ENCODE data around the gene TOP2A. TPM values are rescaled to one million over a fixed set of nuclear protein-coding genes. Genes with fewer than 3 reads are reported as not detected.

The TOP2A gene
- total RNA-seq, 1 donor from 2014 or later, result 32.4 TPM

DNA sequence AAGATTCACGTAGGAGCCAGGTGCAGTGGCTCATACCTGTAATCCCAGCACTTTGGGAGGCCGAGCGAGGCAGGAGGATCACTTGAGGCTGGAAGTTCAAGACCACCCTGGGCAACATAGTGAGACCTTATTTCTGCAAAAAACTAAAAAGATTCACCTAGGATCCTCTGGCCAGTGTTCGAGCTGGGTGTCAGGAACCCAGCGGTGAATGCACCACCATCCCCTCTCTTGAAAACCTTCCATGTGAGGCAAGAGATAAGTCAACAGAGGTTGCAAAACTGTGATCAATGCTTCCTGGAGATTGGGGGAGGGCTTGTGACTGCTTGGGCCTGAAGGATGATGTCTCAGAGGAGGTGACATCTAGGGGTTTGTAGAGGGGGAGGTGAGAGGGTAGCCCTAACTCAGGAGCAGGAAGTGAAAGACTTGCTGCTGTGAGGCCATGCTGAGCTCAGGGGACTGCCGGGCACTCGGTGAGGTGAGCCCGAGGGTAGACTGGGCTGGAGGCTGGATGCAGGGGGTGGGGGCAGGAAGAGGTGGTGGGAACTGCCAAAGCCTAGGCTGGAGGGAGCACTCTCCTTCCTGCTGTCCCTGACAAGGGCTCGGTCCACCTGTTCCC lies 64.8 kb downstream of the TOP2A start:
- peak overlapping the region; percentile 24 for H3K27ac Mint-ChIP-seq (ENCODE audit: unreplicated experiment)
- DNase-seq, result no peak
- peaks cover 39% of the 10 kb centered on the region for H3K4me1 Mint-ChIP-seq (ENCODE audit: low read depth, unreplicated experiment)
- peaks cover 20% of the 10 kb centered on the region for H3K27me3 Mint-ChIP-seq (ENCODE audit: unreplicated experiment)
- peaks cover 13% of the 10 kb centered on the region for H3K9me3 Mint-ChIP-seq (ENCODE audit: unreplicated experiment)
- H3K4me3 Mint-ChIP-seq (ENCODE audit: unreplicated experiment), result peak overlapping the region; percentile 70
- TF ChIP-seq, protein P1, sequence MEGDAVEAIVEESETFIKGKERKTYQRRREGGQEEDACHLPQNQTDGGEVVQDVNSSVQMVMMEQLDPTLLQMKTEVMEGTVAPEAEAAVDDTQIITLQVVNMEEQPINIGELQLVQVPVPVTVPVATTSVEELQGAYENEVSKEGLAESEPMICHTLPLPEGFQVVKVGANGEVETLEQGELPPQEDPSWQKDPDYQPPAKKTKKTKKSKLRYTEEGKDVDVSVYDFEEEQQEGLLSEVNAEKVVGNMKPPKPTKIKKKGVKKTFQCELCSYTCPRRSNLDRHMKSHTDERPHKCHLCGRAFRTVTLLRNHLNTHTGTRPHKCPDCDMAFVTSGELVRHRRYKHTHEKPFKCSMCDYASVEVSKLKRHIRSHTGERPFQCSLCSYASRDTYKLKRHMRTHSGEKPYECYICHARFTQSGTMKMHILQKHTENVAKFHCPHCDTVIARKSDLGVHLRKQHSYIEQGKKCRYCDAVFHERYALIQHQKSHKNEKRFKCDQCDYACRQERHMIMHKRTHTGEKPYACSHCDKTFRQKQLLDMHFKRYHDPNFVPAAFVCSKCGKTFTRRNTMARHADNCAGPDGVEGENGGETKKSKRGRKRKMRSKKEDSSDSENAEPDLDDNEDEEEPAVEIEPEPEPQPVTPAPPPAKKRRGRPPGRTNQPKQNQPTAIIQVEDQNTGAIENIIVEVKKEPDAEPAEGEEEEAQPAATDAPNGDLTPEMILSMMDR (IDR thresholded peaks at IDR 0.05; ENCODE audit: partially characterized antibody, unreplicated experiment), result no peak
- H3K36me3 Mint-ChIP-seq (ENCODE audit: unreplicated experiment), result peaks cover 3% of the 10 kb centered on the region

GRCh38 chr17:40352237-40352778 lies 65.4 kb downstream of the TOP2A start:
- no peak for DNase-seq
- H3K4me1 Mint-ChIP-seq (ENCODE audit: low read depth, unreplicated experiment), result peaks cover 39% of the 10 kb centered on the region
- H3K36me3 Mint-ChIP-seq (ENCODE audit: unreplicated experiment), result peaks cover 3% of the 10 kb centered on the region
- peaks cover 13% of the 10 kb centered on the region for H3K9me3 Mint-ChIP-seq (ENCODE audit: unreplicated experiment)
- H3K4me3 Mint-ChIP-seq (ENCODE audit: unreplicated experiment), result peak overlapping the region; percentile 70
- H3K27ac Mint-ChIP-seq (ENCODE audit: unreplicated experiment), result peak overlapping the region; percentile 24
- TF ChIP-seq, protein P1 (IDR thresholded peaks at IDR 0.05; ENCODE audit: partially characterized antibody, unreplicated experiment), result no peak
- H3K27me3 Mint-ChIP-seq (ENCODE audit: unreplicated experiment), result peaks cover 20% of the 10 kb centered on the region

- H3K9me3 Mint-ChIP-seq (ENCODE audit: unreplicated experiment), result peaks cover 15% of the 10 kb centered on the region
- DNase-seq, result peak; percentile 53
- H3K4me3 Mint-ChIP-seq (ENCODE audit: unreplicated experiment), result peak overlapping the region; percentile 72
- H3K36me3 Mint-ChIP-seq (ENCODE audit: unreplicated experiment), result peaks cover 3% of the 10 kb centered on the region
- peaks cover 21% of the 10 kb centered on the region for H3K27me3 Mint-ChIP-seq (ENCODE audit: unreplicated experiment)
- peaks cover 41% of the 10 kb centered on the region for H3K4me1 Mint-ChIP-seq (ENCODE audit: low read depth, unreplicated experiment)
- H3K27ac Mint-ChIP-seq (ENCODE audit: unreplicated experiment), result peak overlapping the region; percentile 96
- TF ChIP-seq, protein P1 (IDR thresholded peaks at IDR 0.05; ENCODE audit: partially characterized antibody, unreplicated experiment), result no peak
Measured at GRCh38 chr17:40351359-40352236, 66.1 kb downstream of the TOP2A start.

DNA sequence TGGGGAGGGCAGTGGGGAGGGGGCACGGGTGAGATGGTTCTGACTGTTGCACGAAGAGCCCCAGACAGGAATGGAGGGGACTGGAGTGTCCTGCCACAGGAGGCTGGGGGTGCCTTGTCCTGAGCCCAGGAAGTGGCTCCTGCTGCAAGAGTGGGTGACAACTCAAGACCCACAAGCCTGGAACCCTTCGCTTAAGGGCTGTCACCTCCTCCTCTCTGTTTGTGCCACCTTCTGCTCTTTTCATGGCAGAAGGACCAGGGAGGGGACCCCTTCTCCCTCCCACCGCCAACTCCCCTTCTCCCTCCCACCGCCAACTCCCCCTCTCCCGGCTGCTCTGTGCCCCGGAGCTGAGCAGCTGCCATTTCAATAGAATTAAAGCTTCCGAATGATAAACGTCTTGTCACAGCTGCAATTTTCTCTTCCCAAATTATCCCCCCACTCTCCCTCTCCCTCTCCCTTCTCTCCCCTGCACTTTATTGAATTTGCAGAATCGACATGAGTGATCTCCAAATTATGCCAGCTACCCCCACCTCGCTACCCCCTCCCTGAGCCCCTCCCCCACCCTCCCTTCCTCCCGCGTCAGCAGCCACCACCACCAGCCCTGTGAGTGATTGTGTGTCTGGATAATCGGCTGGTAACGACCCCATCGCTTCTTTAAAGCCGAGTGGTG lies 66.9 kb downstream of the TOP2A start:
- peak; percentile 60 for DNase-seq
- Mint-ChIP-seq H3K27me3 (ENCODE audit: unreplicated experiment) (peaks cover 25% of the 10 kb centered on the region), H3K4me3 (ENCODE audit: unreplicated experiment) (peak overlapping the region; percentile 72), H3K36me3 (ENCODE audit: unreplicated experiment) (peaks cover 3% of the 10 kb centered on the region), H3K9me3 (ENCODE audit: unreplicated experiment) (peaks cover 19% of the 10 kb centered on the region), H3K4me1 (ENCODE audit: low read depth, unreplicated experiment) (peaks cover 45% of the 10 kb centered on the region), H3K27ac (ENCODE audit: unreplicated experiment) (peak overlapping the region; percentile 96)
- TF ChIP-seq, protein P1 (IDR thresholded peaks at IDR 0.05; ENCODE audit: partially characterized antibody, unreplicated experiment), result no peak
